Naive thymus-derived CD4-positive, alpha-beta T cell (primary cell): Measurements from ENCODE around the gene SPDYE16. TPM values are rescaled to one million over a fixed set of nuclear protein-coding genes. Genes with fewer than 3 reads are reported as not detected.
A peak's percentile ranks its signal among the peaks of the same experiment; 100 is the strongest.
"Not testable (repeated sequence)": the region's sequence is repeated elsewhere in the genome, so short reads cannot be mapped to it uniquely, and the experiment has no call there.

ENCODE experiments used
- ATAC-seq: fragments of 150-1000 bp; cut with Tn5 transposase; 2 replicates; pipeline ENCODE4 v1.10.0; 2021; ENCODE audit warnings: mild to moderate bottlenecking, moderate library complexity
- CTCF ChIA-PET: fragments of 350-600 bp; sonication (Branson Sonifier 250); formaldehyde crosslinking; loops from one replicate; lab custom pipeline; 2021; ENCODE audit warnings: antibody characterized with exemption; lab: Charles Lee
- POLR2A ChIA-PET: fragments of 350-600 bp; sonication (Branson Sonifier 250); formaldehyde crosslinking; loops from one replicate; lab custom pipeline; 2021; ENCODE audit warnings: antibody characterized with exemption, inconsistent platforms; lab: Charles Lee
- DNase-seq, 9 donors: peaks; one replicate each; pipeline versions ENCODE4 v3.0.0 to v3.0.0-alpha.2; 2020 to 2022; ENCODE audit warnings: mixed read lengths in 1 of 9
- H3K27ac ChIP-seq: one replicate; pipeline ENCODE4 v1.7.0; 2013; ENCODE audit warnings: mild to moderate bottlenecking, low read depth, low read length, moderate library complexity
- H3K27me3 ChIP-seq, 2 donors: one replicate each; pipeline ENCODE4 v1.7.0; 2013; ENCODE audit warnings: low read length in 2 of 2, mild to moderate bottlenecking in 2 of 2, moderate library complexity in 2 of 2; ENCODE audit not compliant: control insufficient read depth in 2 of 2, insufficient read depth in 2 of 2
- H3K36me3 ChIP-seq, 3 experiments: 1 replicate in 2 of 3; 2 replicates in 1 of 3; pipeline ENCODE4 v1.7.0; 2013; ENCODE audit warnings: low read length in 3 of 3, mild to moderate bottlenecking in 3 of 3, moderate library complexity in 1 of 3; ENCODE audit not compliant: insufficient read depth in 3 of 3, control insufficient read depth in 2 of 3
- H3K4me1 ChIP-seq, 2 donors: one replicate each; pipeline ENCODE4 v1.7.0; 2013; ENCODE audit warnings: low read length in 2 of 2, mild to moderate bottlenecking in 2 of 2, moderate library complexity in 1 of 2; ENCODE audit not compliant: control insufficient read depth in 2 of 2, insufficient read depth in 2 of 2
- H3K4me3 ChIP-seq: 2 replicates; pipeline ENCODE4 v1.7.0; 2013; ENCODE audit warnings: mild to moderate bottlenecking, low read length
- H3K9me3 ChIP-seq, 3 experiments: 1 replicate in 2 of 3; 2 replicates in 1 of 3; pipeline ENCODE4 v1.7.0; 2013; ENCODE audit warnings: low read length in 3 of 3; ENCODE audit not compliant: control insufficient read depth in 2 of 3
- H3K27ac Mint-ChIP-seq, 9 donors: one replicate each; pipeline ENCODE4 v1.8.0; 2020 to 2022; ENCODE audit warnings: mixed read lengths in 9 of 9, mild to moderate bottlenecking in 8 of 9, moderate library complexity in 5 of 9, inconsistent platforms in 2 of 9
- H3K27me3 Mint-ChIP-seq, 5 donors: one replicate each; pipeline ENCODE4 v1.8.0; 2021 to 2022; ENCODE audit warnings: mixed read lengths in 5 of 5, mild to moderate bottlenecking in 1 of 5
- H3K36me3 Mint-ChIP-seq, 5 donors: one replicate each; pipeline ENCODE4 v1.8.0; 2020 to 2022; ENCODE audit warnings: mixed read lengths in 5 of 5, mild to moderate bottlenecking in 3 of 5, inconsistent platforms in 1 of 5
- H3K4me1 Mint-ChIP-seq, 7 donors: one replicate each; pipeline ENCODE4 v1.8.0; 2020 to 2022; ENCODE audit warnings: mixed read lengths in 7 of 7, mild to moderate bottlenecking in 3 of 7, inconsistent platforms in 1 of 7
- H3K4me3 Mint-ChIP-seq, 10 donors: one replicate each; pipeline ENCODE4 v1.8.0; 2020 to 2022; ENCODE audit warnings: mild to moderate bottlenecking in 10 of 10, mixed read lengths in 10 of 10, moderate library complexity in 6 of 10, inconsistent platforms in 2 of 10
- H3K9me3 Mint-ChIP-seq, 11 donors: one replicate each; pipeline ENCODE4 v1.8.0; 2020 to 2022; ENCODE audit warnings: mixed read lengths in 11 of 11, mild to moderate bottlenecking in 4 of 11, inconsistent platforms in 1 of 11, moderate library complexity in 1 of 11
- intact Hi-C, 2 donors: fragments of 100-400 bp; cut with micrococcal nuclease; formaldehyde crosslinking; loops; one replicate each; pipeline ENCODE4 v1.15.1; 2023
- polyA plus RNA-seq, 2 donors: library from polyadenylated mRNA; unstranded; fragments of 300-500 nt; fragmentation: Illumina TruSeq; gene quantifications; one replicate each; pipeline ENCODE4 v1.2.3, GENCODE V29; 2021
- total RNA-seq, 6 experiments: library from RNA in 5 of 6; stranded (reverse) in 5 of 6; gene quantifications; 1 replicate in 5 of 6; 2 replicates in 1 of 6; pipeline ENCODE4 v1.2.3 and lab custom pipeline; 2021 to 2026

SPDYE16 gene, protein sequence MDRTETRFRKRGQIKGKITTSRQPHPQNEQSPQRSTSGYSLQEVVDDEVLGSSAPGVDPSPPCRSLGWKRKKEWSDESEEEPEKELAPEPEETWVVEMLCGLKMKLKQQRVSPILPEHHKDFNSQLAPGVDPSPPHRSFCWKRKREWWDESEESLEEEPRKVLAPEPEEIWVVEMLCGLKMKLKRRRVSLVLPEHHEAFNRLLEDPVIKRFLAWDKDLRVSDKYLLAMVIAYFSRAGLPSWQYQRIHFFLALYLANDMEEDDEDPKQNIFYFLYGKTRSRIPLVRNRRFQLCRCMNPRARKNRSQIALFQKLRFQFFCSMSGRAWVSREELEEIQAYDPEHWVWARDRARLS
- total RNA-seq, result under 1 TPM; 0.10 to 0.88 (median 0.49) TPM
- under 1 TPM; 0.25 to 0.26 TPM for polyA plus RNA-seq
- total RNA-seq (lab: John Stamatoyannopoulos, UW), result not detected

DNA sequence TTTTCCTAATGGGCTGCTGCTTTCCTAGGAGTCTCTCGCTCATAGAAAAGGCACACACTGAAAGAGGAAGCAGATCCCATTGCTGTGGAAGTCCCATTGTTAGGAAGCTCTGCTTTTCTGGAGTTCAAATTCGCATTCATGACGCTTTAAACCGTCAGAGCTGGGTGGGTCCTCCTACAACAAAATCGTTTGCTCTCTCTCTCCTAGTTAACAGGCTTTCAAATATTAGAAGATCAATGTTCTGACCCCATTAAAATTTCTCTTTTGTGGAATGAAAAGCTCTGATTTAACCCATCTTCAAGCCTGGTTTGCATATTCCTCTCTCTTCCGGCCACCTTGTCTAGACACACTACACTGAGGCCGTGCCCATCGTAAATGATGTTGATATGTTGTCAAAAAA lies at the start of gene SPDYE16:
Gene SPDYE16 (minus strand): TSS at position 101 of the 400 bp plus-strand sequence. CDS start 1,838 bp downstream, outside the sequence.
- H3K9me3 ChIP-seq, H3K36me3 ChIP-seq, DNase-seq, H3K4me3 ChIP-seq, POLR2A ChIA-PET, H3K27ac ChIP-seq, intact Hi-C loops, ATAC-seq, H3K4me1 Mint-ChIP-seq, H3K36me3 Mint-ChIP-seq, H3K4me3 Mint-ChIP-seq, CTCF ChIA-PET, H3K27me3 ChIP-seq, H3K27ac Mint-ChIP-seq, H3K9me3 Mint-ChIP-seq, H3K27me3 Mint-ChIP-seq, H3K4me1 ChIP-seq: not testable (repeated sequence)

DNA sequence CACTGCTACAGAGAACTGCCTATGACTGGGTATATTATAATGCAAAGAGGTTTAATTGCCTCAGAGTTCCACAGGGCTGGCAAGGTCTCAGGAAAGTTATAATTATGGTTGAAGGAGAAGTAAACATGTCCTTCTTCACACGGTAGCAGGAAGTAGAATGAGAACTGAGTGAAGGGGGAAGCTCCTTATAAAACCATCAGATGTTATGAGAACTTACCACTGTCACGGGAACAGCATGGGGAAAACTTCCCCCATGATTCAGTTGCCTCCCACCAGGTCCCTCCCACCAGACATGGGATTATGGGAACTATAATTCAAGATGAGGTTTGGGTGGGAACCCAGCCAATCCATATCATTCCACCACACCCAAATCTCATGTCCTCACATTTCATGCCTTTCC lies 49.6 kb upstream of the SPDYE16 start:
- H3K36me3 ChIP-seq, intact Hi-C loops, H3K9me3 Mint-ChIP-seq, H3K4me1 ChIP-seq, H3K27me3 Mint-ChIP-seq, H3K4me3 ChIP-seq, CTCF ChIA-PET, DNase-seq, ATAC-seq, POLR2A ChIA-PET, H3K27ac Mint-ChIP-seq, H3K9me3 ChIP-seq, H3K27me3 ChIP-seq, H3K4me3 Mint-ChIP-seq, H3K27ac ChIP-seq: not testable (repeated sequence)
- Mint-ChIP-seq H3K36me3 (peaks cover 0 to 22% (median 0%) of the 10 kb centered on the region in 5 donors), H3K4me1 (peaks cover 11 to 48% (median 36%) of the 10 kb centered on the region in 7 donors)

DNA sequence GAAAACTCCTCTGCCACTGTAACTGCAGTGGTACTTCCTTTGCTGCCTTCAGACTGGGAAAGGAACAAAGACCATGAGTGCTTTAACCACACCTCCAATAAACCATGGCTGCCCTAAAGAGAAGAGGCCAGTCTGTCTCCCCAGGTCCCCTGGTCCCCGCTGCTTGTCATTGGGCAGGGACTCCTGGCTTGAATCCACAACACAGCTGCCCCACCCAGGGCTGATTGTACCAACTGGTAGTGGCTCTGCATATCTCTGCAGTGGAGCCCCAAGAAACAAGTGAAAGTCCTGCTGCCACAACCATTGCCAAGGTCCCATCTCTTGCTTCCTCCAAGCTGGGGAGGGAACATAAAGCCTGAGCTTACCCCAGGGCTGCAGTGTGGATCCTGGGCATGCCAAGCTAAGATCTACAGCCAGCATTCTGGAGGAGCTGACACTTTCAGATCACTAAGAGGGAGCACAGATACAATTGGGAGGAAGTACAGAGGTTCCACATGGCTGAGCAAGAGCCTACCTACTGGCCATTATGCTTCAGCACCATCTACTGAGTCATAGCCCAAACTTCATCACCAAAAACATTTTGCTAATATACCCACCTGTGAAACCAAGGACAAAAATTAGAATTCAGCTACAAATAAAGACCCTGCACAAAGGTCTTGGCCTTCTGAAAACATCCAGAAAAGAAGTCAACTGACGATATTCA lies 48.7 kb upstream of the SPDYE16 start:
- H3K27me3 Mint-ChIP-seq, H3K9me3 Mint-ChIP-seq, CTCF ChIA-PET, H3K4me3 Mint-ChIP-seq, H3K27me3 ChIP-seq, DNase-seq, POLR2A ChIA-PET, H3K36me3 ChIP-seq, H3K27ac ChIP-seq, H3K4me3 ChIP-seq, intact Hi-C loops, H3K4me1 ChIP-seq, ATAC-seq, H3K27ac Mint-ChIP-seq, H3K9me3 ChIP-seq: not testable (repeated sequence)
- Mint-ChIP-seq H3K36me3 (peaks cover 0 to 22% (median 0%) of the 10 kb centered on the region in 5 donors), H3K4me1 (peaks cover 12 to 48% (median 36%) of the 10 kb centered on the region in 7 donors)

DNA sequence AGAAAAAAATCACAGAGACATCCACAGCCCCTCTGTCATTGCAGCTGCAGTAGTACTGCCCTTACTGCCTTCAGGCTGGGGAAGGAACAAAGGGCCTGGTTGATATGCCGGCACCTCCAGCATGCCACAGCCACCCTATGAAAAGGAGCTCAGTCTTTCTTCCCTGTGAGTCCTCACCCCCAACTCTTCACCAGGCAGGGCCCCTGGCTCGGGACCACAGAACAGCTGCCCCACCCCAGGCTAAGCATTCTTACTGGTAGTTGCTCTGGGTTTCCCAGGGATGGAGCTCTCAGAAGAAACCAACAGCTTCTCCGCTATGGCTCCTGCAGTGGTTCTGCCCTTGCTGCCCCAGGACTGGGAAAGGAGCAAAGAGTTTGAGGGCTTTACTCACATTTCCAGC lies 47.9 kb upstream of the SPDYE16 start:
- H3K9me3 ChIP-seq, H3K27me3 Mint-ChIP-seq, DNase-seq, H3K9me3 Mint-ChIP-seq, POLR2A ChIA-PET, intact Hi-C loops, H3K4me3 ChIP-seq, H3K4me1 ChIP-seq, H3K4me3 Mint-ChIP-seq, CTCF ChIA-PET, H3K27ac ChIP-seq, H3K36me3 ChIP-seq, H3K27ac Mint-ChIP-seq, H3K27me3 ChIP-seq, ATAC-seq: not testable (repeated sequence)
- H3K36me3 Mint-ChIP-seq, result peaks cover 0 to 23% (median 0%) of the 10 kb centered on the region in 5 donors
- peaks cover 14 to 46% (median 36%) of the 10 kb centered on the region in 7 donors for H3K4me1 Mint-ChIP-seq

DNA sequence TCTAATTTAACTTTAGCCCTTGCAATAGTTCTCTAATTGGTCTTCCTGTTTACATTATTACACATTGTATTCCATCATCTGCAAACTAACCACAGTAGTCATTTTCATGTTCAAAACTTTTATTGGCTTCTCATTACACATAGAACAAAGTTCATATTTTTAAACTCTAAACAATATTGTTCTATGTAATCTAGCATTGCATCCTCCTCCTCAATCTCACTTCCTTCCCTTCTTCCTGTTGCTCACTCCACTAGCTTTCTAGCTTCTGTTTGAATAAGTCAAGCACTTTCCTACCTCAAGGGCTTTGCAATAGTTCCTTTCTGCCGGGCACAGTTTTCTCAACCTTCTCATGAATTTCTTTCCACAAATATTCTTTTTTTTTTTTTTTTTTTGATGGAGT lies 45.5 kb upstream of the SPDYE16 start:
- H3K4me3 Mint-ChIP-seq, result peak overlapping the region in 5 of 10 donors; percentile 22 to 45 (median 36)
- CTCF ChIA-PET, POLR2A ChIA-PET, intact Hi-C loops, H3K27ac ChIP-seq, H3K9me3 Mint-ChIP-seq, H3K27me3 ChIP-seq, DNase-seq, H3K9me3 ChIP-seq, H3K36me3 ChIP-seq, H3K27me3 Mint-ChIP-seq, H3K4me3 ChIP-seq: not testable (repeated sequence)
- ATAC-seq, result peak; percentile 47
- H3K27ac Mint-ChIP-seq, result peak overlapping the region in 7 of 9 donors; percentile 38 to 79 (median 60)
- peaks cover 22 to 49% (median 48%) of the 10 kb centered on the region in 7 donors for H3K4me1 Mint-ChIP-seq
- peaks cover 0 to 12% (median 0%) of the 10 kb centered on the region in 5 donors for H3K36me3 Mint-ChIP-seq
- H3K4me1 ChIP-seq, result peaks cover 0 to 10% of the 10 kb centered on the region in 2 donors

DNA sequence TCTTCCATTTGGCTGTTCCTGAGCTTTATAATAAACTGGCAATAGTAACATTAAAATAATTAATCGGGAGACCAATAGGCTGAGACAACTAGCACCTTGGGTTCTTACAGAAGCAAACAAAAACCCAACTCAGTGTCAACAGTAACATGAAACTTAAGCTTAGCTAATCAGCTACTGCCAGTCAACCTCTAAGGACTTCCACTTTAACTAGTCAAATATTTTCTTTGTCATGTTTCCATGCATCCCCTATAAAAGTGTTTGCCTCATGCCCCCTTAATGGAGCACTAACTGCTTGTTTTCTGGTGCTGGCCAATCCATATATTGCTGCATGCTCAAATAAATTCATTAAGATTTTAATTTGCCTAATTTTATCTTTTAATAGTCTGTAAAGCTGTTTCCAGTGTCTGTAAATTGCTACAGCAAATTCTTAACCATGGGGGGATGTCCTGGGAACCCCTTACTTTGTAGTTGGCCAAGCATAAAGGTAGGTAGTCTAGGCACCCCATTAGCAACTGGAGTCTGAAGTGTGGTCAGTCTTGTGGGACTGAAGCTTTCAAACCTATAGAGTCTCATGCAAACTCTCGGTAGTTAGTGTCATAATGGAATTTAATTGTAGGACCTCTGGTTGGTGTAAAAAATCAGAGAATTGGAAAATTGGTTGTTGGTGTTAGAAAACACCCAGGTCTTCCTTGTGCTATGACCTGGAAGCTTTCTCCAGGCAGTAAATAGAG lies 43.7 kb upstream of the SPDYE16 start:
- H3K27me3 Mint-ChIP-seq, H3K27ac ChIP-seq, intact Hi-C loops, POLR2A ChIA-PET, H3K36me3 ChIP-seq, H3K9me3 ChIP-seq, H3K4me3 ChIP-seq, H3K9me3 Mint-ChIP-seq, CTCF ChIA-PET, DNase-seq, H3K27me3 ChIP-seq, H3K36me3 Mint-ChIP-seq, ATAC-seq: not testable (repeated sequence)
- peaks cover 28 to 65% (median 55%) of the 10 kb centered on the region in 7 donors for H3K4me1 Mint-ChIP-seq
- H3K4me1 ChIP-seq, result peaks cover 0 to 18% of the 10 kb centered on the region in 2 donors
- H3K4me3 Mint-ChIP-seq, result peak overlapping the region in 1 of 10 donors; percentile 15
- peak overlapping the region in 5 of 9 donors; percentile 32 to 79 (median 47) for H3K27ac Mint-ChIP-seq
